CD8-positive, alpha-beta memory T cell (primary cell): ENCODE data around the gene MCEMP1. TPM values are rescaled to one million over a fixed set of nuclear protein-coding genes. Genes with fewer than 3 reads are reported as not detected.

ENCODE experiments used
- CTCF ChIA-PET: fragments of 350-600 bp; sonication (Branson Sonifier 250); formaldehyde crosslinking; loops from one replicate; lab custom pipeline; 2021; ENCODE audit warnings: antibody characterized with exemption; lab: Charles Lee
- POLR2A ChIA-PET: fragments of 350-600 bp; sonication (Branson Sonifier 250); formaldehyde crosslinking; loops from one replicate; lab custom pipeline; 2021; ENCODE audit warnings: antibody characterized with exemption; lab: Charles Lee
- DNase-seq, 5 donors: peaks; one replicate each; pipeline versions ENCODE4 v3.0.0 to v3.0.0-alpha.2; 2020 to 2022; ENCODE audit warnings: mixed read lengths in 1 of 5
- H3K27ac ChIP-seq: one replicate; pipeline ENCODE4 v1.7.0; 2013; ENCODE audit warnings: low read depth, mild to moderate bottlenecking, low read length, moderate library complexity
- H3K27me3 ChIP-seq: 2 replicates; pipeline ENCODE4 v1.7.0; 2013; ENCODE audit warnings: low read length, mild to moderate bottlenecking; ENCODE audit not compliant: insufficient read depth, poor library complexity, severe bottlenecking
- H3K36me3 ChIP-seq: 2 replicates; pipeline ENCODE4 v1.7.0; 2013; ENCODE audit warnings: mild to moderate bottlenecking, low read length, moderate library complexity; ENCODE audit not compliant: insufficient read depth
- H3K4me1 ChIP-seq: 2 replicates; pipeline ENCODE4 v1.7.0; 2013; ENCODE audit warnings: mild to moderate bottlenecking, low read length, moderate library complexity; ENCODE audit not compliant: insufficient read depth
- H3K4me3 ChIP-seq: 2 replicates; pipeline ENCODE4 v1.7.0; 2013; ENCODE audit warnings: mild to moderate bottlenecking, low read length
- H3K9me3 ChIP-seq: 2 replicates; pipeline ENCODE4 v1.7.0; 2013; ENCODE audit warnings: mild to moderate bottlenecking, low read length
- H3K27ac Mint-ChIP-seq, 8 donors: one replicate each; pipeline ENCODE4 v1.8.0; 2020 to 2021; ENCODE audit warnings: mixed read lengths in 8 of 8, mild to moderate bottlenecking in 6 of 8, inconsistent platforms in 3 of 8, moderate library complexity in 3 of 8
- H3K27me3 Mint-ChIP-seq, 2 donors: one replicate each; pipeline ENCODE4 v1.8.0; 2020 to 2021; ENCODE audit warnings: mixed read lengths in 2 of 2, mild to moderate bottlenecking in 1 of 2, moderate library complexity in 1 of 2
- H3K36me3 Mint-ChIP-seq, 3 donors: one replicate each; pipeline ENCODE4 v1.8.0; 2020 to 2021; ENCODE audit warnings: mixed read lengths in 3 of 3, inconsistent platforms in 1 of 3, mild to moderate bottlenecking in 1 of 3
- H3K4me1 Mint-ChIP-seq, 3 donors: one replicate each; pipeline ENCODE4 v1.8.0; 2020 to 2021; ENCODE audit warnings: mixed read lengths in 3 of 3, inconsistent platforms in 1 of 3, mild to moderate bottlenecking in 1 of 3
- H3K4me3 Mint-ChIP-seq, 7 donors: one replicate each; pipeline ENCODE4 v1.8.0; 2020 to 2021; ENCODE audit warnings: mixed read lengths in 7 of 7, mild to moderate bottlenecking in 6 of 7, moderate library complexity in 4 of 7, inconsistent platforms in 2 of 7
- H3K9me3 Mint-ChIP-seq, 5 donors: one replicate each; pipeline ENCODE4 v1.8.0; 2020 to 2022; ENCODE audit warnings: mixed read lengths in 5 of 5, mild to moderate bottlenecking in 3 of 5, moderate library complexity in 2 of 5, inconsistent platforms in 1 of 5
- polyA plus RNA-seq: library from polyadenylated mRNA; unstranded; fragments of 300-500 nt; fragmentation: Illumina TruSeq; gene quantifications from one replicate; pipeline ENCODE4 v1.2.3, GENCODE V29; 2021
- total RNA-seq, 2 experiments: library from RNA; stranded (reverse); gene quantifications; one replicate each; pipeline ENCODE4 v1.2.3, GENCODE V29; 2021

The MCEMP1 gene
- total and polyA plus RNA-seq, 3 experiments from 2014 or later, result not detected

- H3K27me3 Mint-ChIP-seq, result peaks cover 0 to 3% of the 10 kb centered on the region in 2 donors
- no peak overlapping the region for H3K27ac Mint-ChIP-seq
- no peak overlapping the region for H3K27ac ChIP-seq
- CTCF ChIA-PET, result no interaction called here
- H3K4me3 Mint-ChIP-seq, result no peak overlapping the region
- no peak for DNase-seq
- H3K4me3 ChIP-seq, result no peak overlapping the region
- no peaks in the 10 kb centered on the region for H3K36me3 ChIP-seq
- H3K9me3 ChIP-seq, result no peaks in the 10 kb centered on the region
- POLR2A ChIA-PET, result interaction anchor here (0.6 kb wide), 1 partner anchor 91 kb away, joined by 6 read pairs; no protein-coding TSS in a partner anchor
- peaks cover 5 to 11% (median 9%) of the 10 kb centered on the region in 3 donors for H3K4me1 Mint-ChIP-seq
- H3K27me3 ChIP-seq, result no peaks in the 10 kb centered on the region
- peaks cover 9% of the 10 kb centered on the region for H3K4me1 ChIP-seq
- peaks cover 0 to 6% (median 0%) of the 10 kb centered on the region in 5 donors for H3K9me3 Mint-ChIP-seq
- H3K36me3 Mint-ChIP-seq, result peaks cover 0 to 5% (median 0%) of the 10 kb centered on the region in 3 donors
These were observed 38.8 kb downstream of the MCEMP1 start for GRCh38 chr19:7715671-7716070.

DNA sequence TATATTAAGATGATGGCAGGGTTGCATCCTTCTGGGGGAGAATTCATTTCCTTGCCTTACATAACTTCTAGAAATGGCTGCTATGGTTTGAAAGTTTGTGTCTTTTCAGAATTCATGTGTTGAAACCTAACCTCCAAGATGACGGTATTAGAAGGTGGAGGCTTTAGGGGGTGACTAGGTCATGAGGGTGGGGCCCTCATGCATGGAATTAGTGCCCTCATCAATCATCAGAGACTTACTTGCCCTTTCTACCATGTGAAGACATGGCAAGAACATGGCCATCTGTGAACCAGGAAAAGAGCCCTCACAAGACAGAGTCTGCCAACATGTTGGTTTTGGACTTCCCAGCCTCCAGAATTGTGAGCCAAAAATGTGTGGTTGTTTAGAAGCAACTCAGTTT lies 39.9 kb downstream of the MCEMP1 start:
- H3K36me3 ChIP-seq, result no peaks in the 10 kb centered on the region
- no peak overlapping the region for H3K27ac ChIP-seq
- H3K4me1 ChIP-seq, result peaks cover 9% of the 10 kb centered on the region
- ChIA-PET POLR2A (no interaction called here), CTCF (no interaction called here)
- H3K4me3 Mint-ChIP-seq, result no peak overlapping the region
- no peak for DNase-seq
- peaks cover 5 to 11% (median 9%) of the 10 kb centered on the region in 3 donors for H3K4me1 Mint-ChIP-seq
- no peak overlapping the region for H3K27ac Mint-ChIP-seq
- no peaks in the 10 kb centered on the region for H3K27me3 ChIP-seq
- no peak overlapping the region for H3K4me3 ChIP-seq
- H3K27me3 Mint-ChIP-seq, result peaks cover 0 to 3% of the 10 kb centered on the region in 2 donors
- no peaks in the 10 kb centered on the region for H3K9me3 ChIP-seq
- peaks cover 0 to 5% (median 0%) of the 10 kb centered on the region in 3 donors for H3K36me3 Mint-ChIP-seq
- peaks cover 0 to 6% (median 0%) of the 10 kb centered on the region in 5 donors for H3K9me3 Mint-ChIP-seq

DNA sequence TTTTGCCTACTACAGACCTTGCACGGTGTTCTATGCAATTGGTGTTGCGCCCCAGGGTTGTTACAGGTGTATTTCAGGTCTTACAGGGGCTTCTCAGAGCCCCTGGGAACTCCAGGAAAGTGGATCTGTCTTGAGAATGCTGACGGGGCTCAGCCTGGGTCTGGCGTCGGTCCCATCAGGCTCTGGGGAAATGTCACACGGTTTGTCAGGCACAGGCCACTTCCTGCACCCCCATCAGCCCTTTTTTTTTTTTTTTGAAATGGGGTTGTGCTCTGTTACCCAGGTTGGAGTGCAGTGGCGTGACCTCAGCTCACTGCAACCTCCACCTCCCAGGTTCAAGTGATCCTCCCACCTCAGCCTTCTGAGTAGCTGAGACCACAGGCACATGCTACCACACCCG lies 41.8 kb downstream of the MCEMP1 start:
- Mint-ChIP-seq H3K36me3 (peaks cover 0 to 8% (median 0%) of the 10 kb centered on the region in 3 donors), H3K4me3 (peak overlapping the region in 4 of 7 donors; percentile 35 to 51 (median 42)), H3K27me3 (peaks cover 3 to 7% of the 10 kb centered on the region in 2 donors), H3K27ac (peak overlapping the region in 5 of 8 donors; percentile 42 to 74 (median 59)), H3K4me1 (peaks cover 5 to 11% (median 9%) of the 10 kb centered on the region in 3 donors), H3K9me3 (peaks cover 0 to 6% (median 0%) of the 10 kb centered on the region in 5 donors)
- Histone ChIP-seq H3K4me1 (peaks cover 9% of the 10 kb centered on the region), H3K9me3 (no peaks in the 10 kb centered on the region), H3K27me3 (no peaks in the 10 kb centered on the region), H3K27ac (no peak overlapping the region), H3K36me3 (no peaks in the 10 kb centered on the region), H3K4me3 (no peak overlapping the region)
- ChIA-PET CTCF (interaction anchor here (1.4 kb wide), 1 partner anchor 38 kb away, joined by 3 read pairs; the partner anchor contains the start of gene TRAPPC5), POLR2A (no interaction called here)
- peak in 1 of 5 donors; percentile 44 for DNase-seq

- Mint-ChIP-seq H3K36me3 (peaks cover 0 to 8% (median 0%) of the 10 kb centered on the region in 3 donors), H3K27ac (no peak overlapping the region), H3K4me3 (no peak overlapping the region), H3K27me3 (peaks cover 0 to 7% of the 10 kb centered on the region in 2 donors), H3K4me1 (peaks cover 5 to 9% (median 8%) of the 10 kb centered on the region in 3 donors), H3K9me3 (peaks cover 0 to 6% (median 0%) of the 10 kb centered on the region in 5 donors)
- no peaks in the 10 kb centered on the region for H3K27me3 ChIP-seq
- H3K9me3 ChIP-seq, result no peaks in the 10 kb centered on the region
- no peak overlapping the region for H3K4me3 ChIP-seq
- no peak for DNase-seq
- H3K36me3 ChIP-seq, result no peaks in the 10 kb centered on the region
- ChIA-PET CTCF (no interaction called here), POLR2A (no interaction called here)
- peaks cover 9% of the 10 kb centered on the region for H3K4me1 ChIP-seq
- H3K27ac ChIP-seq, result no peak overlapping the region
These were observed 43.5 kb downstream of the MCEMP1 start for GRCh38 chr19:7720351-7720750.

DNA sequence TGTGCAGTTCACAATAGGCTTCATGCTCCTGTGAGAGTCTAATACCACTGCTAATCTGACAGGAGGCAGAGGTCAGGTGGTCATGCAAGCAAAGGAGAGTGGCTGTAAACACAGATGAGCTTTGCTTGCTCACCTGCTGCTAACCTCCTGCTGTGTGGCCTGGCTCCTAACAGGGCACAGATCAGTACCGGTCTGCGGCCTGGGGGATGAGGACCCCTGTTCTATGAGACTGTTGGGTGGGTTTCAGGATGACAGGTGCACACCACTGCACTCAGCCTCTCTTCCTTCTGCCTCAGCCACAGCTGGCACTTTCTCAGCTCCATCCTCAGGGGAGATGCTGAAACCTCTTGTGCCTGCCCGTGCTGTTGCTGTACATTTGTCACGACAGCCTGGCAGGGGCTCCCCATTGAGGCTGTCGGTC lies 45.4 kb downstream of the MCEMP1 start:
- Mint-ChIP-seq H3K27ac (no peak overlapping the region), H3K36me3 (peaks cover 0 to 3% (median 0%) of the 10 kb centered on the region in 3 donors)
- CTCF ChIA-PET, result no interaction called here

GRCh38 chr19:7725791-7726190 lies 48.9 kb downstream of the MCEMP1 start:
- no peaks in the 10 kb centered on the region for H3K9me3 ChIP-seq
- H3K4me1 ChIP-seq, result peaks cover 13% of the 10 kb centered on the region
- no peaks in the 10 kb centered on the region for H3K36me3 ChIP-seq
- DNase-seq, result no peak
- ChIA-PET CTCF (no interaction called here), POLR2A (no interaction called here)
- Mint-ChIP-seq H3K36me3 (peaks cover 0 to 3% (median 0%) of the 10 kb centered on the region in 3 donors), H3K9me3 (no peaks in the 10 kb centered on the region), H3K27me3 (peaks cover 26 to 44% of the 10 kb centered on the region in 2 donors), H3K4me3 (no peak overlapping the region), H3K4me1 (peaks cover 0 to 17% (median 2%) of the 10 kb centered on the region in 3 donors), H3K27ac (peak overlapping the region in 2 of 8 donors; percentile 38 to 89)
- no peak overlapping the region for H3K27ac ChIP-seq
- peaks cover 17% of the 10 kb centered on the region for H3K27me3 ChIP-seq
- no peak overlapping the region for H3K4me3 ChIP-seq

More for the DNA sequence above, 45.4 kb downstream of the MCEMP1 start:
- Histone ChIP-seq H3K27me3 (no peaks in the 10 kb centered on the region), H3K9me3 (no peaks in the 10 kb centered on the region), H3K4me1 (peaks cover 9% of the 10 kb centered on the region), H3K36me3 (no peaks in the 10 kb centered on the region), H3K27ac (no peak overlapping the region), H3K4me3 (no peak overlapping the region)
- peaks cover 0 to 13% of the 10 kb centered on the region in 2 donors for H3K27me3 Mint-ChIP-seq
- no peak overlapping the region for H3K4me3 Mint-ChIP-seq
- DNase-seq, result no peak
- peaks cover 0 to 3% (median 0%) of the 10 kb centered on the region in 5 donors for H3K9me3 Mint-ChIP-seq
- POLR2A ChIA-PET, result no interaction called here
- peaks cover 5 to 9% (median 8%) of the 10 kb centered on the region in 3 donors for H3K4me1 Mint-ChIP-seq

GRCh38 chr19:7729211-7729610 lies 52.3 kb downstream of the MCEMP1 start:
- H3K4me1 ChIP-seq, result peaks cover 13% of the 10 kb centered on the region
- DNase-seq, result no peak
- POLR2A ChIA-PET, result no interaction called here
- Mint-ChIP-seq H3K4me1 (peaks cover 0 to 19% (median 2%) of the 10 kb centered on the region in 3 donors), H3K9me3 (peaks cover 0 to 1% (median 0%) of the 10 kb centered on the region in 5 donors), H3K4me3 (no peak overlapping the region), H3K36me3 (no peaks in the 10 kb centered on the region), H3K27ac (peak overlapping the region in 1 of 8 donors; percentile 66), H3K27me3 (peaks cover 31 to 53% of the 10 kb centered on the region in 2 donors)
- H3K9me3 ChIP-seq, result no peaks in the 10 kb centered on the region
- peaks cover 17% of the 10 kb centered on the region for H3K27me3 ChIP-seq
- no peak overlapping the region for H3K4me3 ChIP-seq
- H3K36me3 ChIP-seq, result no peaks in the 10 kb centered on the region
- H3K27ac ChIP-seq, result no peak overlapping the region
- CTCF ChIA-PET, result no interaction called here
